BJ (cell line): Measurements from ENCODE around the gene CCDC136. TPM values are rescaled to one million over a fixed set of nuclear protein-coding genes. Genes with fewer than 3 reads are reported as not detected.

ENCODE experiments used
- CTCF ChIA-PET: fragments of 350-600 bp; formaldehyde crosslinking; extraction: SDS; loops from one replicate; lab custom pipeline; 2021; ENCODE audit warnings: antibody characterized with exemption, inconsistent platforms; lab: Yijun Ruan, JAX
- POLR2A ChIA-PET: fragments of 300-600 bp; sonication (Branson Sonifier 250); formaldehyde crosslinking; extraction: SDS; loops from one replicate; lab custom pipeline; 2021; ENCODE audit warnings: antibody characterized with exemption; lab: Charles Lee
- DNase-seq: peaks from one replicate; pipeline ENCODE4 v3.0.0-alpha.2; 2011; ENCODE audit warnings: low read depth
- H3K27me3 ChIP-seq: 2 replicates; pipeline ENCODE4 v1.6.0; 2011; ENCODE audit warnings: low read length; ENCODE audit not compliant: control insufficient read depth, insufficient read depth
- H3K36me3 ChIP-seq: 2 replicates; pipeline ENCODE4 v1.5.1; 2011; ENCODE audit warnings: low read length; ENCODE audit not compliant: control insufficient read depth, insufficient read depth
- H3K4me3 ChIP-seq: 2 replicates; pipeline ENCODE4 v1.5.1; 2011; ENCODE audit warnings: low read depth, mild to moderate bottlenecking, control low read depth, low read length
- CTCF ChIP-seq: IDR thresholded peaks from 2 replicates; pipeline ENCODE4 v1.5.1; 2011; ENCODE audit warnings: low read depth, mild to moderate bottlenecking, control low read depth, inconsistent platforms, low read length, moderate library complexity; ENCODE audit not compliant: insufficient read depth
- polyA plus RNA-seq: library from polyadenylated mRNA; depleted of rRNA; stranded (reverse); fragments of >200 nt; gene quantifications from 2 replicates; pipeline ENCODE4 v1.2.3, GENCODE V29; 2011

CCDC136 gene
- polyA plus RNA-seq, 1 experiment, result 13.2 TPM

DNA sequence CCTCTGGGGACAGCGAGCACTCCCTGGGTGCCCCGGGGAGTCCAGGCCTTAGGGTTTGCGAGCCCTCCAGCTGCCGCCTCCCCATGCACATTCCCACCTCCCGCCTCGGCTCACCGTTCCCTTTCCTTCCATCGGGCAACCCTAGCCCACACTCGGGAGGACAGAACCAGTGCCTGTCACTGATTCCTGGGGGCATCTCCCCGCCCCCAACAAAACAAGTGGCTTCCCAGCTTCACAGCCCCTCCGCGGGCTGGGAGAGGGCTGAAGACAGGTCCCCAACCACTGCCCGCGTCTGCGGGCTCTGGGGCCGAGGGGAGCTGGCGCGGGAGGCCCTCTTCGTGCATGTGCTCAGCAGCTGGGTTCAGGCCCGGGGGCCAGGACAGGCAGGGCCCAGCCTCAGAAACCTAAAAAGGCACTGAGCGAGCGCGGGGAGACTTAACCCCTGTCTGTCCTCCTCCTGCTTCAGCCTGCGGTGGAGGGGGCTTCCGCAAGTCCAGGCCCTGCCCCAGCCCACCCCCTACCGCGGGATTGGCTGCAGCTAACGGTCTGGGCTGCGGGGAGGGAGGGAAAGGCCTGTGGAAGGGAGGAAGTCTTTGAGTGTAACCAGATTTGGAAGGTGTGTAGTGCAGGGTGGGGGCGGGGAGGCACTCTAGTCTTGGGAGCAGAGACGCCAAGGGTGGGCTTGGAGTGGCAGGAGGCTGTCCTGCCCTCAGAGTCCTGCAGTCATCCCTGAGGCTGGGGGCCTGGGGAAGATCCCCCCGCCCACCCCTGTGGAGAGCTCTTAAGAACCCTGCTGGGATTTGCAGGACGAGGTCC is 39.6 kb downstream of the CCDC136 start:
- ChIA-PET CTCF (interaction anchor here (0.7 to 4.2 kb wide), 5 partner anchors 11 to 223 kb away, joined by 3 to 30 read pairs (median 5); no protein-coding TSS in a partner anchor), POLR2A (interaction anchor here (0.5 to 2.9 kb wide), 5 partner anchors 8 to 92 kb away, joined by 3 to 12 read pairs (median 4); partner anchors contain the start of gene CALU)
- Histone ChIP-seq H3K4me3 (peak overlapping the region; percentile 97), H3K36me3 (peaks cover 10% of the 10 kb centered on the region), H3K27me3 (no peaks in the 10 kb centered on the region)
- DNase-seq, result no peak
- no peak for TF ChIP-seq CTCF

DNA sequence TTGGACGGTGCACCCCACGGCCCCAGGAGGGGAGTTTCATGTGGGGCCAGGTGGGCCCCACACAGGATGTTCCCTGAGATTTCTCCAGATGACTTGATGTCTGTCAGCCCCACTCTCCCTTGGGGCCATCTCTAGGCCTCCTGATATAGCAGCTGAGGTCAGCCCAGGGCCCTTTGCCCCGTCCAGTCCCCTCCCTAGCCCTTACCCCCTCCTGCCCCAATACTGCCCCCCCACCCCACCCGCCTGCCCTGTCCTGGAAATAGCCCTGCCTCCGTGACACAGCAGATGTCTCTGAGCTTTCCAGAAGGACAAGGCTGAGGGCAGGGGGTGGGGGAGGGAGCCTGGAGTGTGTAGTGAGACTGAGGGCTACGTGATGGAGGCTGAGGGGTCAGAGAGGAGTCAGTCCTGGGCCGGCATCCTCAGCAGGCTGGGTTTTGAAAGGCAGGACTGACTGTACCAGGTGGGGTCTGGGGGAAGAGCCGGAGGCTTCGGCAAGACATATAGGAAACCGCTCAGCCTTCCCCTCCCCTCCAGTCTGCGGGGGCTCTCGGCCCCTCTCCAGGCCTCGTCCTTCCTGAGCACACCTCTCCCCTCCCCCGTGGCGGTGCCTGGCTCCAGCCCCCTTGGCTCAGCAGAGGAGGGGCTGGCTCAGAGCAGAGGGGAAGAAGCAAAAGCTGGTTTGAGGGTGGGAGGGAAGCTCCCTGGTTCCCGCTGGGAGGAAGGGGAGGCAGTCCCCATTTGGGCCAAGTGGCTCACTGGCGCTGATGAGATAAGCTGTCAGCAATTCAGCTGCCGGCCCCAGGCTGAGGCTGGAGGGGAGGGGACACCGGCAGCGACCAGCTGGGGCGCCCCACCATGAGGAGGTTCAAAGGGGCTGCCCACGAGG is 40.5 kb downstream of the CCDC136 start:
- H3K36me3 ChIP-seq, result peaks cover 17% of the 10 kb centered on the region
- DNase-seq, result no peak
- POLR2A ChIA-PET, result interaction anchor here (0.5 to 2.9 kb wide), 4 partner anchors 8 to 93 kb away, joined by 4 to 12 read pairs (median 8); partner anchors contain the start of gene CALU
- CTCF ChIA-PET, result interaction anchor here (0.7 to 4.2 kb wide), 4 partner anchors 10 to 91 kb away, joined by 3 to 30 read pairs (median 7); no protein-coding TSS in a partner anchor
- no peak for TF ChIP-seq CTCF
- H3K27me3 ChIP-seq, result no peaks in the 10 kb centered on the region
- peak overlapping the region; percentile 97 for H3K4me3 ChIP-seq

DNA sequence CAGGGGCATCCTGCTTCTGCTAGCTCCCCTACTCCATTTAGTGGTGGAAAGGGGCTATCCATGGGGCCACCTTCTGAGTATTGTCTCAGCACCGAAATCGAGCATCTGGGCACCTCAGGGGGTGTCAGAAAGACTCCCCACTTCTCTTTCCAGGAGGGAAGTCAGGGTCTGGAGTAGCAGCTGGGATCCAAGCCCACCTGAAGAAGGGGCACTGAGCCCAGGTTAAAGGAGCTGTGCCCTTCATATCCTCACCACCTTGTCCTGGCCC is 41.0 kb downstream of the CCDC136 start:
- DNase-seq, result no peak
- POLR2A ChIA-PET, result interaction anchor here (0.6 to 2.9 kb wide), 4 partner anchors 30 to 94 kb away, joined by 3 to 12 read pairs (median 10); partner anchors contain the start of genes ATP6V1F and CALU
- Histone ChIP-seq H3K36me3 (peaks cover 23% of the 10 kb centered on the region), H3K27me3 (no peaks in the 10 kb centered on the region), H3K4me3 (peak overlapping the region; percentile 97)
- no peak for TF ChIP-seq CTCF
- CTCF ChIA-PET, result interaction anchor here (2.9 to 4.2 kb wide), 2 partner anchors 9 to 92 kb away, joined by 9 to 30 read pairs; no protein-coding TSS in a partner anchor

- CTCF ChIA-PET, result interaction anchor here (0.6 to 4.2 kb wide), 3 partner anchors 9 to 770 kb away, joined by 3 to 30 read pairs (median 9); no protein-coding TSS in a partner anchor
- no peak for TF ChIP-seq CTCF
- peaks cover 28% of the 10 kb centered on the region for H3K36me3 ChIP-seq
These were observed 41.6 kb downstream of the CCDC136 start for GRCh38 chr7:128833148-128833945.

More at GRCh38 chr7:128833148-128833945, 41.6 kb downstream of the CCDC136 start:
- POLR2A ChIA-PET, result interaction anchor here (0.6 to 2.9 kb wide), 5 partner anchors 30 to 94 kb away, joined by 3 to 12 read pairs (median 8); partner anchors contain the start of genes ATP6V1F and CALU
- no peak for DNase-seq
- no peaks in the 10 kb centered on the region for H3K27me3 ChIP-seq
- peak overlapping the region; percentile 97 for H3K4me3 ChIP-seq
